ENCODE results near the gene KLHDC4. TPM values are rescaled to one million over a fixed set of nuclear protein-coding genes. Genes with fewer than 3 reads are reported as not detected.

The KLHDC4 gene
- total RNA-seq, 6 experiments from 2014 or later: 18.4 to 23.7 (median 21.7) TPM

DNA sequence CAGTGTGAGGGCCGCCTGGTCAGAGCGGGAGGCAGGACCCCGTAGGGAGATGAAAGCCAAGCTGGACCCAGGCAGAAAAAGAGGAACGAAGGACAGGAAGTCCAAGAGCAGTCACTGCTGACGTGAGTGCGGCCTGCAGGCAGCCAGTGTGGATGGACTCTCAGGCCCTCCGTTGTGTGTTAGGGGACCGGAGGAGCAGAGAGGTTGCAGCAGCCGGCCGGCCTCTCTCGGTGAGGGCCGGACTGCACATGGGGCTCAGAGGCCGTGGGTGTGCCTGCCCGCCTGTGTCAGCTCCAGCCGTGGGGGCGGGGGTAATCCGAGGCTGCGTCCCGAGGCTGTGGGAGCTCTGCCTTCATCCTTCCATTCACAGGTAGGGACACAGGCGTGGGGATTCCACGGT, 96.1 kb downstream of the KLHDC4 start:
- Mint-ChIP-seq H3K4me3 (no peak overlapping the region), H3K4me1 (ENCODE audit: low read depth) (no peaks in the 10 kb centered on the region), H3K27ac (no peak overlapping the region), H3K27me3 (ENCODE audit: insufficient read depth) (peaks cover 22% of the 10 kb centered on the region), H3K36me3 (ENCODE audit: low read depth) (no peaks in the 10 kb centered on the region), H3K9me3 (no peaks in the 10 kb centered on the region)
- TF ChIP-seq, protein P1, sequence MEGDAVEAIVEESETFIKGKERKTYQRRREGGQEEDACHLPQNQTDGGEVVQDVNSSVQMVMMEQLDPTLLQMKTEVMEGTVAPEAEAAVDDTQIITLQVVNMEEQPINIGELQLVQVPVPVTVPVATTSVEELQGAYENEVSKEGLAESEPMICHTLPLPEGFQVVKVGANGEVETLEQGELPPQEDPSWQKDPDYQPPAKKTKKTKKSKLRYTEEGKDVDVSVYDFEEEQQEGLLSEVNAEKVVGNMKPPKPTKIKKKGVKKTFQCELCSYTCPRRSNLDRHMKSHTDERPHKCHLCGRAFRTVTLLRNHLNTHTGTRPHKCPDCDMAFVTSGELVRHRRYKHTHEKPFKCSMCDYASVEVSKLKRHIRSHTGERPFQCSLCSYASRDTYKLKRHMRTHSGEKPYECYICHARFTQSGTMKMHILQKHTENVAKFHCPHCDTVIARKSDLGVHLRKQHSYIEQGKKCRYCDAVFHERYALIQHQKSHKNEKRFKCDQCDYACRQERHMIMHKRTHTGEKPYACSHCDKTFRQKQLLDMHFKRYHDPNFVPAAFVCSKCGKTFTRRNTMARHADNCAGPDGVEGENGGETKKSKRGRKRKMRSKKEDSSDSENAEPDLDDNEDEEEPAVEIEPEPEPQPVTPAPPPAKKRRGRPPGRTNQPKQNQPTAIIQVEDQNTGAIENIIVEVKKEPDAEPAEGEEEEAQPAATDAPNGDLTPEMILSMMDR (IDR thresholded peaks at IDR 0.05): no peak
- DNase-seq: no peak

DNA sequence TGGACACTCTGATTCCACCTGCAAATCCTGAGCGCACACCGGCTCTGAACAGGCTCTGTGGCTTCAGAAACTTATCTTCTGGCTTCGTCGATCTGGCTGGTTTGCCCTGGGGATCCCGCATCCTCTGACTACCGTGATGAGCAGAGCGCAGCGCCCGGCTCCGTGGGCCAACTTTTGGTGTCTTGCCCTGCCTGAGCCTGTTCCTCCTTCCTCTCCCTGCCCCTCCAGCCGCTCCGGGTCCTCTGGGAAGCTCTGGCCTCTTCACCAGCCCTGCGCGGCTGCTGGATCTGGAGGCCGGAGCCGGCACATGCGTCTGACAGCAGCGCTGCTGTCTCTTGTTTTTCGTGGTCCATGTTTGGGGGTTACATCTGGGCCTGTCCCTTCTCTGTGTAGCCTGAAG, 97.8 kb downstream of the KLHDC4 start:
- Mint-ChIP-seq H3K4me3 (no peak overlapping the region), H3K27ac (no peak overlapping the region), H3K9me3 (no peaks in the 10 kb centered on the region), H3K4me1 (ENCODE audit: low read depth) (no peaks in the 10 kb centered on the region), H3K36me3 (ENCODE audit: low read depth) (no peaks in the 10 kb centered on the region), H3K27me3 (ENCODE audit: insufficient read depth) (peaks cover 25% of the 10 kb centered on the region)
- TF ChIP-seq, protein P1 (IDR thresholded peaks at IDR 0.05): no peak
- no peak for DNase-seq

DNA sequence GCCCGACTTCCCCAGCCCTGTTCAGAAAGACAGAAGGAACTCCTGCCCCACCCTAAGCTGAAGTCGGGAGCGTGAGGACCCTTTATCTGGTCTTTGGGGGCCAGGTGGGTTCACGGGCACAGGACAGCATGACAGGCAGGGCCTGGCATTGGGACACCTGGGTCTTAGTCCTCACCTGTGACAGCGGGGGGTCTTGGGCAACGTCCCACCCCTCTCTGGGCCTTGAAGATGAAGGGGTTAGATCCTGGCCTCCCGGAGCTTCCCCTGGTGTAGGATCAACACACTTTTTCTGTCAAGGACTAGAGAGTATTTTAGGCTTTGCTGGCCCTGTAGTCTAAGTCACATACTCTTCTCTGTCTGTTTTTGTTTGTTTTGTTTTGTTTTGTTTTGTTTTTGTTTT, 98.3 kb downstream of the KLHDC4 start:
- TF ChIP-seq, protein P1 (IDR thresholded peaks at IDR 0.05): no peak
- Mint-ChIP-seq H3K27me3 (ENCODE audit: insufficient read depth) (peaks cover 25% of the 10 kb centered on the region), H3K4me3 (no peak overlapping the region)

DNA sequence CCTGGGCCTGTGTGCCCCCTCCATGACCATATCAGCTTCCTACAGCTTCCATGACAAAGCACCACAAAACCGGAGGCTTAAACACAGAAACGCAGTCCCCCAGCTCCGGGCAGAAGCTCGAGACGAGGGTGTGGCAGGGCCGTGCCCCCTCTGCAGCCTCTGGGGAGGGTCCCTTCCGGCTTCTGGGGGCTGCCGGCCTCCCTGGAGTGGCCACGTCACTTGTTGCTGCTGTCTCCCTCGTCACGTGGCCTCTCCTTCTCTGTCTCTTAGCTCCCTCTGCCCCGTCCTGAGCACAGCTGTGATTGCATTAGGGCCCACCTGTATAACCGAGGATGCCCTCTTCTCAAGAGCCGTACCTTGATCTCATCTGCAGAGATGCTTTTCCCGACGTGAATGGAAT, 98.9 kb downstream of the KLHDC4 start:
- H3K9me3 Mint-ChIP-seq: no peaks in the 10 kb centered on the region
- no peak overlapping the region for H3K27ac Mint-ChIP-seq
- no peak for DNase-seq
- H3K4me3 Mint-ChIP-seq: no peak overlapping the region
- TF ChIP-seq, protein P1 (IDR thresholded peaks at IDR 0.05): no peak
- H3K4me1 Mint-ChIP-seq (ENCODE audit: low read depth): no peaks in the 10 kb centered on the region
- H3K27me3 Mint-ChIP-seq (ENCODE audit: insufficient read depth): peaks cover 26% of the 10 kb centered on the region
- no peaks in the 10 kb centered on the region for H3K36me3 Mint-ChIP-seq (ENCODE audit: low read depth)

More for the DNA sequence above, 98.3 kb downstream of the KLHDC4 start:
- no peak for DNase-seq
- H3K9me3 Mint-ChIP-seq: no peaks in the 10 kb centered on the region
- no peaks in the 10 kb centered on the region for H3K4me1 Mint-ChIP-seq (ENCODE audit: low read depth)
- no peaks in the 10 kb centered on the region for H3K36me3 Mint-ChIP-seq (ENCODE audit: low read depth)
- no peak overlapping the region for H3K27ac Mint-ChIP-seq

DNA sequence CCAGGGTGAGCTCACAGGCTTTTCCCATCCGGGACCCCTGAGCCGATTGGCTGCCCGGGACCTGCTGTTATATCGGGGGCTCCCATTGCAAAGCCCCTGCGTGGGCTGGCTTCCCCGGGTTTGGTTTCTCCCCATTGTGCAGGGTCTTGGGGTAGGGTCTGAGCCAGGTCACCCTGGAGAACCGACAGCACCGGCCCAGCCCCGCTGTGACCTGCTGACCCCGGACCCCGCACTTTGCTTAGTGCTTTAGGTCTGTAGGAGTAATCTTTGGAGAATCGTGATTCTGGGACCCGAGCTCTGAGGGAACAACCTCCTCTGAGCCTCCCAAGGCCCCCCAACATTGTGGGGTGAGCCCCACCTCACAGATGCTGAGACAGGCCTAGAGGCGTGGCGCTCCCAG, 100.6 kb downstream of the KLHDC4 start:
- no peaks in the 10 kb centered on the region for H3K4me1 Mint-ChIP-seq (ENCODE audit: low read depth)
- DNase-seq: no peak
- no peak overlapping the region for H3K4me3 Mint-ChIP-seq
- no peaks in the 10 kb centered on the region for H3K9me3 Mint-ChIP-seq
- peaks cover 41% of the 10 kb centered on the region for H3K27me3 Mint-ChIP-seq (ENCODE audit: insufficient read depth)
- no peak overlapping the region for H3K27ac Mint-ChIP-seq
- no peaks in the 10 kb centered on the region for H3K36me3 Mint-ChIP-seq (ENCODE audit: low read depth)
- TF ChIP-seq, protein P1 (IDR thresholded peaks at IDR 0.05): no peak

DNA sequence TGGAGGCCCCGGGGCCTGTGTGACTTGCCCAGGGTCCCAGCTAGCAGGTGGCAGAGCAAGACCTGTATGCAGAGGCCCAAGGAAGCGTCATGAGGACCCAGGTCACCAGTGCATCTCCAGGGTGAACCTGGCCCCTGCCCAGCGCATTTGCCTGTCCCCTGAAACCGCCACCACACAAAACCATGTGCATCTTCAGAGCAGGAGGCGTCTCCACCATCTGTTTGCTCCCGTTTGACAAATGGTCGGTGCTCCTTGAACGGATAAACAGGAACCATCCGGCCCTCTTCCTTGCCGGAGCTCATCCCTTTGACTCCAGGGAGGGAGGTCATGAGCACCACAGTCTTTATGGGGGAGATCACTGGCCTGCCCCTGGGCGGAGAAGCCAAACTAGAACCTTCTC, 101.0 kb downstream of the KLHDC4 start:
- no peaks in the 10 kb centered on the region for H3K9me3 Mint-ChIP-seq
- H3K27ac Mint-ChIP-seq: no peak overlapping the region
- no peaks in the 10 kb centered on the region for H3K4me1 Mint-ChIP-seq (ENCODE audit: low read depth)
- H3K36me3 Mint-ChIP-seq (ENCODE audit: low read depth): no peaks in the 10 kb centered on the region
- H3K4me3 Mint-ChIP-seq: no peak overlapping the region
- TF ChIP-seq, protein P1 (IDR thresholded peaks at IDR 0.05): no peak
- H3K27me3 Mint-ChIP-seq (ENCODE audit: insufficient read depth): peaks cover 43% of the 10 kb centered on the region
- no peak for DNase-seq

Measured in HFFc6 (cell line).